ENCODE results near the gene PARVB. TPM values are rescaled to one million over a fixed set of nuclear protein-coding genes. Genes with fewer than 3 reads are reported as not detected.

PARVB gene, protein sequence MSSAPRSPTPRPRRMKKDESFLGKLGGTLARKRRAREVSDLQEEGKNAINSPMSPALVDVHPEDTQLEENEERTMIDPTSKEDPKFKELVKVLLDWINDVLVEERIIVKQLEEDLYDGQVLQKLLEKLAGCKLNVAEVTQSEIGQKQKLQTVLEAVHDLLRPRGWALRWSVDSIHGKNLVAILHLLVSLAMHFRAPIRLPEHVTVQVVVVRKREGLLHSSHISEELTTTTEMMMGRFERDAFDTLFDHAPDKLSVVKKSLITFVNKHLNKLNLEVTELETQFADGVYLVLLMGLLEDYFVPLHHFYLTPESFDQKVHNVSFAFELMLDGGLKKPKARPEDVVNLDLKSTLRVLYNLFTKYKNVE
- 10 to 100 TPM; 27.7 to 88.5 (median 41.7) TPM for total RNA-seq

DNA sequence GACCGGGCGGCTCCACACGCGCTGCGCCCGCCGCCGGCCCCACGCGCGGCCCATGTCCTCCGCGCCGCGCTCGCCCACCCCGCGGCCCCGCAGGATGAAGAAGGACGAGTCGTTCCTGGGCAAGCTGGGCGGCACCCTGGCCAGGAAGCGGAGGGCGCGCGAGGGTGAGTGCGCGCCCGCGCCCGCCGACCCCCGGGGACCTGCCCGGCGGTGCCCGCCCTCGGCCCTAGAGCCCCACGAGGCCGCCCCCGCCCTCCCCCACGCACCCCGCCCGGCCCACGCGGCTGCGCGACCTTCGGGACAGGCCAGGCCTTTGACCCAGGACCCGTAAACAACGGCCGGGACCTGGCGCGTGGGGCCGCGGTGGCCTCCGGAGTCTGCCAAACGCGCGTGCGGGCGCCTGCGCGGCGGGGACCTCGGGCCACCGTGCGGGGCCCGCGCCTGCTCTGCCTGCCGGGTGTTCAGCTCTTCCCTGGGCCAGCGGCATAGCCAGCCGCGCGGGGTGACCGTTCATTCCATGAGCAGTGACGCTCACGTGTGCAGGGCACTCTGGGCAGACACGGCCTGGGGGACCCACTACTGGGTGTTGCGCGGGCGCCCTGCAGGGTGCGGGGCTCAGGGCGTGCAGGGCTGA lies at the start of gene PARVB:
Gene PARVB, plus strand, starts transcription at position 15 of the 634 bp plus-strand sequence. Its CDS starts 38 bp downstream, at position 53.
- Histone ChIP-seq H3K36me3 (no peaks in the 10 kb centered on the region), H3K9me3 (no peaks in the 10 kb centered on the region), H3K27me3 (no peaks in the 10 kb centered on the region), H3K4me1 (peaks cover 0 to 4% of the 10 kb centered on the region in 2 donors), H3K27ac (peak within 1 kb of the TSS; percentile 78 to 85), H3K4me3 (peak within 1 kb of the TSS; percentile 32 to 51)
- TF ChIP-seq, protein P1, sequence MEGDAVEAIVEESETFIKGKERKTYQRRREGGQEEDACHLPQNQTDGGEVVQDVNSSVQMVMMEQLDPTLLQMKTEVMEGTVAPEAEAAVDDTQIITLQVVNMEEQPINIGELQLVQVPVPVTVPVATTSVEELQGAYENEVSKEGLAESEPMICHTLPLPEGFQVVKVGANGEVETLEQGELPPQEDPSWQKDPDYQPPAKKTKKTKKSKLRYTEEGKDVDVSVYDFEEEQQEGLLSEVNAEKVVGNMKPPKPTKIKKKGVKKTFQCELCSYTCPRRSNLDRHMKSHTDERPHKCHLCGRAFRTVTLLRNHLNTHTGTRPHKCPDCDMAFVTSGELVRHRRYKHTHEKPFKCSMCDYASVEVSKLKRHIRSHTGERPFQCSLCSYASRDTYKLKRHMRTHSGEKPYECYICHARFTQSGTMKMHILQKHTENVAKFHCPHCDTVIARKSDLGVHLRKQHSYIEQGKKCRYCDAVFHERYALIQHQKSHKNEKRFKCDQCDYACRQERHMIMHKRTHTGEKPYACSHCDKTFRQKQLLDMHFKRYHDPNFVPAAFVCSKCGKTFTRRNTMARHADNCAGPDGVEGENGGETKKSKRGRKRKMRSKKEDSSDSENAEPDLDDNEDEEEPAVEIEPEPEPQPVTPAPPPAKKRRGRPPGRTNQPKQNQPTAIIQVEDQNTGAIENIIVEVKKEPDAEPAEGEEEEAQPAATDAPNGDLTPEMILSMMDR (IDR thresholded peaks at IDR 0.05): no peak
- no peak for TF ChIP-seq POLR2A (IDR thresholded peaks at IDR 0.05)
- peak in 1 of 2 donors; percentile 26 for DNase-seq
- intact Hi-C loops (cut with DNase I; ENCODE audit: low total_unique reads): no loop called here

DNA sequence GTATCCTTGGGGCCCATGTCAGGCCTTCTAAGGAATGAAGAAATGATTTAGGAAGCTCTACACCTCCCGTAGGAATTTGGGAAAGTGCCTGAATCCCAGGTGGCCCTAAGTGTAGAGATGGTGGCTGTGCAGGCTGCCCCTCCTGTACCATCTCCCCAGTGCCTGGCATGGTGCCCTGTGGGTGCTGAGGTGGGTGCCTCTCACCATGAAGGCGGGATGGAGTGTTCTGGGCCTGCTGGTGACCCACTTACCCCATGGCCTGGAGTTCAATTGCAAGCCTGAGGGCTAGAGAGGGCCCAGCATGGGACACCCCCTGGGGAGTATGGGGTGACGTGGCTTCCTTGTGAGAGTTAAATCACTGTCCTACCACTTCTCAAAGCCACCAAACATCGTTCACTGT lies 49.1 kb upstream of the PARVB start:
- Histone ChIP-seq H3K27ac (no peak overlapping the region), H3K27me3 (no peaks in the 10 kb centered on the region), H3K4me1 (no peaks in the 10 kb centered on the region), H3K36me3 (no peaks in the 10 kb centered on the region), H3K4me3 (no peak overlapping the region), H3K9me3 (no peaks in the 10 kb centered on the region)
- DNase-seq: no peak
- TF ChIP-seq, protein P1 (IDR thresholded peaks at IDR 0.05): no peak
- TF ChIP-seq POLR2A (IDR thresholded peaks at IDR 0.05): no peak
- intact Hi-C loops (cut with DNase I; ENCODE audit: low total_unique reads): no loop called here

DNA sequence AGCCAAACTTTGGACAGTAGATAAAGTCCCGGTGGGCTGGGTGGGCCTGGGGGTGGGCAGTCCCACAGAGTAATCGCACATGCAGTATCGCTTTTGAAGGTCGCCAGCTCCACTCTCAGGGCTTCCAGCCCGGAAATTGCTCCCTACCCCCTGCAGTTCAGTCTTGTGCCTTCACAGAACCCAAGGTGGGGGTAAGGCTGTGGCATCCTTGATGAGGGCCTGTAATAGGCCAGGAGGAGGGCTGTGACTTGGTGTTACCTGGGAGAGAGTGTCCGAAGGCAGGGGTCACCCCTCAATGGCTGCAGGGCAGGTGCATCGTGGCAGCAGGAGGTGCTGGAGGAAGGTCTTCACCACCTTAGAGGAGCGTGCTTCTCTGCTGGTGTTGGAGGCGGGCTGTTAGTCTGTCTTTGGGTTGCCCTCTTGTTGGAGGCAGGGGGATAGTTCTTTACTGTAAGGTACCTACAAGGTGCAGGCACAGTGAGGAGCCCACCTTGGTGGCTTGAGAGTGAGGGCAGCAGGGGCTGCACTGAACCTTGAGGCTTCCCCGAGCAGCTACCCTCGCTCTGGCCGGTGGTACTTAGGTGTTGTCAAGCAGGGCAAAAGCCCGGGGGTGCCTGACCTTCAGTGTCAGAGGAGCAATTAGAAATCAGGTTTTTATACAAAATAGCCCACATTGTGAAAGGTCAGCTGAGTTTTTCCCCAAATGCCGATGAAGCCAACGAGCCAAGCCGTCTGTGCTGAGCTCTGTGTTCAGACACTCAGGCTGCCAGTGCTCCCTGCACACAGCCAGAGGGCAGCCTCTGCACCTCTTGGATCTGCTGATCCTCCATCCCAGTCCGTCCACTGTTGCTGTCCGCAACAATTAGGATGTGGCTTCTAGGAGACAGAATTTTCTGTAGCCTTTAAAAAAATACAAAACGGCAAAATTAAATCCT lies 47.0 kb upstream of the PARVB start:
- TF ChIP-seq, protein P1 (IDR thresholded peaks at IDR 0.05): no peak
- no peak for TF ChIP-seq POLR2A (IDR thresholded peaks at IDR 0.05)
- no peaks in the 10 kb centered on the region for H3K4me1 ChIP-seq
- no peak for DNase-seq
- H3K27ac ChIP-seq: no peak overlapping the region
- no peaks in the 10 kb centered on the region for H3K9me3 ChIP-seq
- H3K4me3 ChIP-seq: no peak overlapping the region
- H3K27me3 ChIP-seq: no peaks in the 10 kb centered on the region
- intact Hi-C loops (cut with DNase I; ENCODE audit: low total_unique reads): no loop called here
- no peaks in the 10 kb centered on the region for H3K36me3 ChIP-seq

DNA sequence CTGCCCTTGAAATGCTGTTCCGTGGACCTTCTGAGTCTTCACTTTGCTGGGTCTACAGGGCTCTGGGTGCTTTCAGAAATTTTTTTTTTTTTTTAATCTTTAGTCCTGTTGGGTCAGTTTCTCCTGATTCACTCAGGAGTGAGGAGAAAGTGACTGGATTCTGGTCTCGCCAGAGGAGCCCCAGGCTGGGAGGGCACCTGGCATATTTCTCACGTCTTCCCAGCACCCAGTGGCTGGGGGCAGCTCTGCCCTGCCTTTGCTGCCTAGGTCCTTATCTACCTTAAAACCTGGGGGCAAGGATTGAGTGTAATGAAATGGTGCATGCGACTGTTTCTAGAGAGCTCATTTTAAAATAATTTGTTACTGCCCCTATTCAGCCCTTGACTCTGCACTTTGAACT lies 45.5 kb upstream of the PARVB start:
- H3K36me3 ChIP-seq: no peaks in the 10 kb centered on the region
- no peak overlapping the region for H3K27ac ChIP-seq
- intact Hi-C loops (cut with DNase I; ENCODE audit: low total_unique reads): no loop called here
- DNase-seq: no peak
- H3K9me3 ChIP-seq: no peaks in the 10 kb centered on the region
- H3K27me3 ChIP-seq: no peaks in the 10 kb centered on the region
- no peaks in the 10 kb centered on the region for H3K4me1 ChIP-seq
- TF ChIP-seq, protein P1 (IDR thresholded peaks at IDR 0.05): no peak
- H3K4me3 ChIP-seq: no peak overlapping the region

Data from uterus (tissue), 4 donors.